Stimulated activated effector memory CD8-positive, alpha-beta T cell treated with anti-CD3 and anti-CD28 coated beads, Interleukin-12 subunit alpha, Interleukin-12 subunit beta, amount 100 ng/mL, for 72 hours (primary cell): Measurements from ENCODE around the gene RPS6KA2.

ENCODE experiments used
- ATAC-seq: fragments of 150-1000 bp; cut with Tn5 transposase; 2 replicates; pipeline ENCODE4 v1.10.0; 2021
- DNase-seq, 2 donors: peaks; one replicate each; pipeline ENCODE4 v3.0.0; 2021 to 2022; ENCODE audit warnings: low spot score in 2 of 2
- H3K27ac Mint-ChIP-seq: one replicate; pipeline ENCODE4 v1.8.0; 2022; ENCODE audit warnings: mild to moderate bottlenecking, mixed read lengths
- H3K36me3 Mint-ChIP-seq: one replicate; pipeline ENCODE4 v1.8.0; 2022; ENCODE audit warnings: mild to moderate bottlenecking, mixed read lengths
- H3K4me1 Mint-ChIP-seq: one replicate; pipeline ENCODE4 v1.8.0; 2022; ENCODE audit warnings: mixed read lengths
- H3K4me3 Mint-ChIP-seq: one replicate; pipeline ENCODE4 v1.8.0; 2022; ENCODE audit warnings: mild to moderate bottlenecking, mixed read lengths
- H3K9me3 Mint-ChIP-seq: one replicate; pipeline ENCODE4 v1.8.0; 2022; ENCODE audit warnings: mixed read lengths

The RPS6KA2 gene

DNA sequence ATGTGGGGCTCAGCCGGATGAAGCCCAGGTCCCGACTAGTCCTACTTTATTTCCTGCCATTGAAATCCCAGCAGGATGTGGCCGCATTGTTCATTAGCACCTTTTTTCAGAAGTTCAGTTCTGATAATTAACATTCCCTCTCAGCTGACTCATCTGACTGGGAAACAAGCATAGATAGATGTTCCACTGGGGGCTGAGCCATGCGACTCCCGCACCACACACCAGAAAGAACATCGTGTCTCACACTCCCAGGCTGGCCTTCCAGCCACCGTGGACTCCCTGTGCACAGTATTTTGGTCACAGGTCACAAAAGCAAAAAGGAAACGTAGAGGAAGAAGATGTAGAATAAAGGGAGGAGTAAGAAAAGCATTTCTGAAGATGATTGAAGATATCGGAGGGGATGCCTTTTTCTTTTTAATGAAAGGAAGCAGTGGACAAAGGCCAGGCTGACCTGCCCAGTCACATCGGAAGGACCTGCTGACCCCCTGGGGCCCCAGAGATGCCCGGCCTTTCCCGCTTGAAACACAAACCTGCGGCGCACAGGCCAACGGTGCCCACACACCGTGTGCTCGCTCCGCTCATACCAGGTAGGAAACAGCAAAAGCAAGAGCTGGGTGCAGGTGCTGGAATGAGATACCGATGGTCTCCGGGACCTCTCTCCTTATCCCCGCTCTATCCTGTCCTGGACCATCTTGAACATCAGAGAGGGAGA lies 11.8 kb downstream of the RPS6KA2 start:
- H3K4me1 Mint-ChIP-seq: no peaks in the 10 kb centered on the region
- no peaks in the 10 kb centered on the region for H3K36me3 Mint-ChIP-seq
- H3K4me3 Mint-ChIP-seq: no peak overlapping the region
- DNase-seq: no peak
- H3K27ac Mint-ChIP-seq: no peak overlapping the region
- no peak for ATAC-seq
- H3K9me3 Mint-ChIP-seq: no peaks in the 10 kb centered on the region

DNA sequence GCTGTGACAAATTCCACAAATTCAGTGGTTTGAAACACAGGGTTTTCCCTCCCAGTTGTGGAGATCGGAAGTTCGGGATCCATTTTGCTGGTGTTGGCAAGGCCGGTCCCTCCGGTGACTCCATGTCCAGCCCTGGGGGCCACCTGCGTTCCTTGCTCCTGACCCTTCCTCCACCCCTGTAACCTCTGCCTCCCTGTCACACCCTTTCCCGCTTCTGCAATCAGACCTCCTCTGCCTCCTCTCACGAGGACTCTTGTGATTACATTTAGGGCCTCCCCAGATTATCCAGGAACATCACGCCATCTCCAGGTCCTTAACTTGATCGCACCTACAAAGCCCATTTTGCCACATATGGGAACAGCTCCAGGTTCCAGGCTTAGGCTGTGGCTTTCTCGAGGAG lies 12.5 kb downstream of the RPS6KA2 start:
- no peak overlapping the region for H3K27ac Mint-ChIP-seq
- DNase-seq: no peak
- no peak for ATAC-seq

DNA sequence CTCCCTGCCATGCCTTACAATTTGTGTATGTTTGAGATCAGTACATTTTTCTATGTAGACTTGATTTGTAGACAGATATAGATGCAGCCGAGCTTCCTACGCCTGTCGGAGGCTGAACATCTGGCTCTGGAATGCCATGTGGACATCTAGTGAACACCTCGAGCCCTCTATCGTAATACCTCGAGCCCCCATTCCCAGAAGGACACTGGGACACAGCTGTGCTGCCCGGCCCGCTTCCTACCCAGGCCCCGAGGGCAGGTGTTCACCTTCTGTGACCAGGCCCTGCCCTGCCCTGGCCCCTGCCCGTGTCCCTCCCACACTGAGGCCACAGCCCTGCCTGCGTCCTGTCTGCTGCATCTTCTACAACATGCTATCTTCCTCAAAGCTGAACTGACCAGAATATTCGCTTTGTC lies 12.9 kb downstream of the RPS6KA2 start:
- H3K4me1 Mint-ChIP-seq: no peaks in the 10 kb centered on the region
- ATAC-seq: peak; percentile 33
- DNase-seq: no peak
- H3K9me3 Mint-ChIP-seq: no peaks in the 10 kb centered on the region
- H3K27ac Mint-ChIP-seq: no peak overlapping the region
- H3K36me3 Mint-ChIP-seq: no peaks in the 10 kb centered on the region
- H3K4me3 Mint-ChIP-seq: no peak overlapping the region

More for the DNA sequence above, 12.5 kb downstream of the RPS6KA2 start:
- no peaks in the 10 kb centered on the region for H3K4me1 Mint-ChIP-seq
- no peaks in the 10 kb centered on the region for H3K36me3 Mint-ChIP-seq
- H3K9me3 Mint-ChIP-seq: no peaks in the 10 kb centered on the region
- no peak overlapping the region for H3K4me3 Mint-ChIP-seq

DNA sequence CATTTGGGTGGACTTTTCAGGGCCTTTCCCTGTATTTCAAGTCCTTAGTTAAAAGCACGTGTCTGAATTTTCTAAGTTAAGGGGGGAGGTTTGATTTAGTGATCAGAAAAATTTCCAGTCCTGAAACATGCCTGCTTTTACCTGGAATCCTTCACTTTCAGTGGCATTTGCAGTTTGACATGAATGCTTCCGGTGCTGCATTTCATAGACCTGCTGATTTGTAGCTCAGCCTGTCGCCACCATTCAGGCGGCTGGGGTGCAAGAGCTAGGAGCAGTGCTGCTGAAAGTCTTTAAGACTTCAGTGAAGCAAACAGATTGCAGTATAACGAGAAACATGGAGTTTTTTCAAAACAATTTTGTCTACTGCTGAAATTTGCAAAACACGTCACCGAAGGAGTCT lies 14.0 kb downstream of the RPS6KA2 start:
- Mint-ChIP-seq H3K4me3 (no peak overlapping the region), H3K4me1 (no peaks in the 10 kb centered on the region), H3K9me3 (no peaks in the 10 kb centered on the region), H3K27ac (no peak overlapping the region), H3K36me3 (no peaks in the 10 kb centered on the region)
- ATAC-seq (no peak), DNase-seq (no peak)

DNA sequence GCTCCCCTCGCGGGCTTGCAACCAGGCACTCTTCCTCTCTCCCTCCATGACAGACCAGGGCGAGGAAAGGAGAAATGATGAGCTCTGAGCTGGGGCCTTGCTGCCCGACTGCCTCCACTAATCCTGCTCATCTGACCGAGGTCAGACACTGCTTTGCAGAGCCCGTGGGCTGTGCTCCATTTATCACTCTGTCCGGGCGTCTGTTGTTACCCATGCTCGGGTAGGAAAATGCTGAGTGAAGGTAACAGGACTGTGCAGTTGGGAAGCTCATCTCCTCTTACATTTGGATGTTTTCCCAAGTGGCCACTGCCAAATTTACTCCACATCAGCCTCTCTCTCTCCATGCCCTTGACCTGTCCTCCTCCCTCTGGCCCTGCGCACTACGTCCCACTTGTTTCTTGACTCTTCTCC lies 14.6 kb downstream of the RPS6KA2 start:
- ATAC-seq: no peak
- no peak for DNase-seq
- Mint-ChIP-seq H3K9me3 (no peaks in the 10 kb centered on the region), H3K36me3 (no peaks in the 10 kb centered on the region), H3K4me1 (no peaks in the 10 kb centered on the region), H3K27ac (no peak overlapping the region), H3K4me3 (no peak overlapping the region)

DNA sequence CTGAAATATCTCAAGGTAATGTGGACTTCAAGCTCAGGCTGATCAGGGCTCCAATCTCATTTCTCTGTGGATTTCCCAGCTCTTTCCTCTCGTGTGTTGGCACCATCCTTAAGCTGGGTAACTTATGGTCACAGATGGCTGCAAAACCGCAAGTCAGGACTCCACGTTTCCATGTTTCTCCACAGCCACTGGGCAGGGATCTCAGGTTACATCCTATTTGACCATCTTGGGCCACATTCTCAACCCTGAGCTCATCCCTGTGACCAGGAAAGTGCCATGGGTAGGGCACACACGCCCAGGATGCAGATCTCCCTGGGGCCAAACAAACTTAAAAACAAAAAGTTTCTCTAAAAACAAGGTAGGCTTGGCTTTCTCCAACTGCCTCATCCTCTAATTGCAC lies 15.4 kb downstream of the RPS6KA2 start:
- no peak overlapping the region for H3K4me3 Mint-ChIP-seq
- ATAC-seq (no peak), DNase-seq (no peak)
- no peaks in the 10 kb centered on the region for H3K36me3 Mint-ChIP-seq
- H3K4me1 Mint-ChIP-seq: no peaks in the 10 kb centered on the region
- no peak overlapping the region for H3K27ac Mint-ChIP-seq
- H3K9me3 Mint-ChIP-seq: no peaks in the 10 kb centered on the region

DNA sequence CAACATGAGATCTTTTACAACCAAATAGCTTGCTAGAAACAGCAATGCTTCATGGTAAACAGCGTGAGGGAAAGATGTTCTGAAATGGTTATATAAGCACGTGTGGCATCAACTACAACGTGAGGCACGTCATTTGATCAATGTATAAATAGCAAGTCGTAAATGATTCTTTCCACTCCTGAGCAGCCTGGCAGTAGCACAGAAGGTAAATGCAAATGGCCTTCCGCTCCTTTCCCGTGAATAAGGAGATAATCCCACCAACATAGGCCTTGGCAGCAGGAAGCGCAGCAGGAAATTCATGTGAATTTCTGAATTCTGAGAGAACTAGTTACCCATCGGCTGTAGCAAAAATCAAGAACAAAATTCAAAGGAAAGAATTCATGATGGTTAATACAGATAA lies 17.0 kb downstream of the RPS6KA2 start:
- H3K4me3 Mint-ChIP-seq: no peak overlapping the region
- no peaks in the 10 kb centered on the region for H3K9me3 Mint-ChIP-seq
- H3K4me1 Mint-ChIP-seq: no peaks in the 10 kb centered on the region
- no peak overlapping the region for H3K27ac Mint-ChIP-seq
- H3K36me3 Mint-ChIP-seq: no peaks in the 10 kb centered on the region
- no peak for DNase-seq
- ATAC-seq: no peak

DNA sequence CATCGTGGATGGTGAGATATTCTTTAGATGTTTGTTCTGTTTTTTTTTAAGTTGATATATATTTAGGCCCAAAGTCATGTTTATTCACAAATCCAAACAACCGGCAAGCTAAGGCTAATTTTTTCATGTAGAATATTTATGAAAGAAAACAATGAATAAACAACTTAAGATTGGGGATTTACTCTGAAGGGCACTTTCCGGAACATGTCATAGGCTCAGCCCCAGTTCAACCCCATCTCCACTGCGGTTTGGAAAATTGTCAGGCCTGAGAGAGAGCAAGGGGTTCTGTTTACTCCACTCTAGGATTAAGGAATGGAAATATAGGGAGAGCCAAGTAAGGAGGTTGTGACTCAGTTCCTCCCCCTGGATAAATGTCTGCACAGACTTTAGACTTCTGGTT lies 18.3 kb downstream of the RPS6KA2 start:
- Mint-ChIP-seq H3K4me3 (no peak overlapping the region), H3K4me1 (no peaks in the 10 kb centered on the region), H3K9me3 (no peaks in the 10 kb centered on the region), H3K36me3 (no peaks in the 10 kb centered on the region), H3K27ac (no peak overlapping the region)
- ATAC-seq (no peak), DNase-seq (no peak)

DNA sequence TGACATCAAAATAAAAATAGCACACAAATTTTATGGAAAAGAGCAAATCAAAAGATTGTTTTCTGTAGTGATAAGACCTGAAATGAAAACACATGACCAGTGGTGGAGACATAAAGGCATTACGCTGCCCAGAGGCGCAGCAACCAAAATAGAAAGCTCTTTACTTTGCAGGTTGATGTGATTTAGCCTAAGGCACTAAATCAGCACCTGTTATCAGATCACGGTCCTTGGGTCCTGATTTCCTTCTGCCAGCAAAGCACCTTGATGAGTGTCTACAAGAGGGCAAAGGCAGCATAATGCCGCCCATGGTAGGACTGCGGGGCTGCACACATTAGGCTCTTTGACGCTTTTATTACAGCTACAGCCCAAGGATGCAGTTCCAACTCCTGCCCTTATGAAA lies 21.3 kb downstream of the RPS6KA2 start:
- DNase-seq: no peak
- Mint-ChIP-seq H3K9me3 (no peaks in the 10 kb centered on the region), H3K4me1 (no peaks in the 10 kb centered on the region), H3K4me3 (no peak overlapping the region), H3K36me3 (no peaks in the 10 kb centered on the region), H3K27ac (no peak overlapping the region)
- no peak for ATAC-seq

DNA sequence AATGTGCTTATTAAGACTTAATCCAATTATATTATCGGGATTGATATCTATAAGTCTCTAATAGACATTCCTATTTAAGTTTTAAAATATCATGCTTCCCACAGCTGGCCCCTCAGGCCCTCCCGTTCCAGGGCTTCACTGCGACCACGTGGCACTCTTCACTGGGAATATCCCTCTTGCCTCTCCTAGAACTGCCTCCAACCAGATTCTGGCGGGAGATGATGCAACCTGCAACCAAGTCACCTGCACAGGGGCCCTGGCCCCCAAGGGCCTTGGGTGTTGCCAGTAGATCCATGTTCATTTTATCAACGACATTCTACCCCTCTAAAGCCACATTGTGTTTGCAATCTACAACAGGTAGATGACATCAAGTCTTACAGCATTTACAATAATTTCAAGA lies 22.1 kb downstream of the RPS6KA2 start:
- H3K9me3 Mint-ChIP-seq: no peaks in the 10 kb centered on the region
- no peak for DNase-seq
- no peak for ATAC-seq
- no peak overlapping the region for H3K27ac Mint-ChIP-seq
- H3K36me3 Mint-ChIP-seq: no peaks in the 10 kb centered on the region
- no peak overlapping the region for H3K4me3 Mint-ChIP-seq
- H3K4me1 Mint-ChIP-seq: no peaks in the 10 kb centered on the region

DNA sequence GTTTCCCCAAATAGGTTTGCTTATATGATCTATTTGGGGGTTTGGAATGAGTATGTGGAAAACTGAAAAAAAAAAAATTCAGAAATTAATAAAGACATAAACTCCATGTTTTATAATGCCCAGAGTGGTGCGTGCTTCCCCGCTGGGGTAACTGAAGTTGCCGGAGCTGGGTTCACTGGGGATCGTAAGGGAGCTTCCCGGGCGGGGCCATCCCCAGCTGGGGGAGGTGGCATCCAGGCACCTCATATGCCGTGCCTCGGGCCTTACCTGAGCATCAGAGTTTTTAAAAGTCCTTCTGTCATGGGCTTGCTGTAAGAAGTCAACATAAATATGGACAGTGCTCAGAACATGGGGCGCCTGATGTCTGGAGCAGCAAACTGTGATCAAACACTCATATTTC lies 22.7 kb downstream of the RPS6KA2 start:
- DNase-seq (no peak), ATAC-seq (no peak)
- no peak overlapping the region for H3K27ac Mint-ChIP-seq

DNA sequence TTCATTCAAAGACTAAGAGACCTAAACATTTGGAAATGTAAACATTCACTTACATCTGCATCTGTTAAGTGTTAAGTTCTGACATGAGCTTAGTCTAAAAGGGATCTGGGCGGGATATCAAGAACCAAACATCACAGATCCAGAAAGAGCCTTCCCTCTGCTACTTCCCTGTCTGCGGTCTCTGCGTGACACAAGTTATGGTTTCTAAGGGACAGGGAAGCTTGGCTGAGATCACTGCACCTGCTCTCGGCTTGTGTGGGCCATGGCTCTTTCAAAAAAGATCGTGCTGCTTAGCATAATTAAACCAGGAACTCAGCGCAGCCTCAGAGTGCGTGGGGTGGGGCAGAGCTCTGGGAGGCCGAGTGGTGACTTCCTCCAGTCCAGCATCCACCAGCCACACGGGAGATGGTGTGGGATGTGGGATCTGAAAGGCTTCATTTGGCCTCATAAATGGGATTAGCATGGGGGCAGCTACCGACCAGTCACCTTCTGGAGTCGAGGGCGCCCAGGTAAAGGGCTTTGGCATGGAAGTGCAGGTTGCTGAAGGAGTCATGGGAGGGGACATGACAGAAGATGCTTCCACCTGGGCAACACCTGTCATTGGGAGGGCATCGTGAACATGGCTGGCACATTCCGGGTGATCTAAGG lies 23.9 kb downstream of the RPS6KA2 start:
- H3K27ac Mint-ChIP-seq: no peak overlapping the region
- no peak overlapping the region for H3K4me3 Mint-ChIP-seq
- DNase-seq: no peak
- no peak for ATAC-seq
- no peaks in the 10 kb centered on the region for H3K36me3 Mint-ChIP-seq
- H3K9me3 Mint-ChIP-seq: no peaks in the 10 kb centered on the region
- no peaks in the 10 kb centered on the region for H3K4me1 Mint-ChIP-seq

More for the DNA sequence above, 22.7 kb downstream of the RPS6KA2 start:
- Mint-ChIP-seq H3K4me1 (no peaks in the 10 kb centered on the region), H3K4me3 (no peak overlapping the region), H3K9me3 (no peaks in the 10 kb centered on the region), H3K36me3 (no peaks in the 10 kb centered on the region)

DNA sequence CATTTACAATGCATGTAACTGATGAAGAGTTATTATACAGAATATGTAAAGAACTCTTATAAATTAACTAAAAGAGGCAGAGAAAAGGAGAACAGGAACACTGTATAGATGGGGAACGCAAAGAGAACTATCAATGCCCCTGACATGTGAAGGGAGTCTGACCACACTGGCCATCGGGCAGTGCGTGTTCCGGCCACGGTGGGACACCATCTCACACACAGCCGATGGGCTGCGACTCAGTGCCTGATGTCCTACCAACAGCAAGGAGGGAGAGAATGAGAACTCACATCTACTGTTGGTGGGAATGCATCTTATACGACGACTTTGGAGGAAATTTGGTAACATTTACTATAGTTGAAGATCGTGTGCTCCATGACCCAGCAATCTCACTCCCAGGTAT lies 25.1 kb downstream of the RPS6KA2 start:
- H3K36me3 Mint-ChIP-seq: no peaks in the 10 kb centered on the region
- peaks cover 4% of the 10 kb centered on the region for H3K4me1 Mint-ChIP-seq
- H3K9me3 Mint-ChIP-seq: no peaks in the 10 kb centered on the region
- H3K27ac Mint-ChIP-seq: no peak overlapping the region
- H3K4me3 Mint-ChIP-seq: no peak overlapping the region
- DNase-seq (no peak), ATAC-seq (no peak)

DNA sequence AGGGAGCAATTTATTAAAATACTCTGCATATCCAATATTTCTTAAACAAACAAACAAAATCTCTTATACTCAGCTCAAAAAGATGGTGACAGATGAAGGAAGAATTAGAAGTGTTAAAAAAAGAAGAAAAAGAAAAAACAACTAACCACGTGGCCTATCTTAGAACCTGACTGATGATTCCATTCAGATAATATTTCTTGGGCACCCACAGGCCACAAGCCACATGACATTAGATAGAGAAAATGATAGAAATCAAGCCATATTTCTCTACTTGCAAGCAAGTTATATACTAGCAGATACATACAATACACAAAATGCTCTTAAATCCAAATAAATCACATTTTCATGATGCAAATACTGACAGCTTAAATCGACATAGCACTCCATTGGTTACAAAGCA lies 26.1 kb downstream of the RPS6KA2 start:
- Mint-ChIP-seq H3K27ac (no peak overlapping the region), H3K4me3 (no peak overlapping the region), H3K4me1 (peaks cover 8% of the 10 kb centered on the region), H3K9me3 (no peaks in the 10 kb centered on the region), H3K36me3 (no peaks in the 10 kb centered on the region)
- DNase-seq: no peak
- ATAC-seq: no peak

DNA sequence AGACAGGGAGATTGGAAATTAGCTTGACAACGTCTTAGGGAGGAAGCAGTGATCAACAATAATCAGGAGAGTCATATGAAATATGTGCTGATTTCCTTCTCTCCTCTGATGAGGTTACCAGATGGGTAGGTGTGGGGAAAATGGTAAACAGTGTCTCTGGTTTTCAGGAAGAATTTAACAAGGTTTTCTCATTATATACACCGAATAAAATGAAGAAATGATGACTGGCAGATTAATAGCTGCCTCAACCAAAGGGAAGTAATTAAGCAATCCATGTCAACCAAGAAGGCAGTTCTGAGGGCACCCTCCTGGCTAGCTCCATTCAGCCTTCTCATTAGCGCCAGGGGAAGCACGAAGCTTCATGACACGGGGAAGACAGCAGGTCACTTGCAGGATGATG lies 27.8 kb downstream of the RPS6KA2 start:
- ATAC-seq (no peak), DNase-seq (no peak)
- no peak overlapping the region for H3K27ac Mint-ChIP-seq
- H3K4me1 Mint-ChIP-seq: peaks cover 8% of the 10 kb centered on the region
- H3K9me3 Mint-ChIP-seq: no peaks in the 10 kb centered on the region
- no peak overlapping the region for H3K4me3 Mint-ChIP-seq
- H3K36me3 Mint-ChIP-seq: no peaks in the 10 kb centered on the region

DNA sequence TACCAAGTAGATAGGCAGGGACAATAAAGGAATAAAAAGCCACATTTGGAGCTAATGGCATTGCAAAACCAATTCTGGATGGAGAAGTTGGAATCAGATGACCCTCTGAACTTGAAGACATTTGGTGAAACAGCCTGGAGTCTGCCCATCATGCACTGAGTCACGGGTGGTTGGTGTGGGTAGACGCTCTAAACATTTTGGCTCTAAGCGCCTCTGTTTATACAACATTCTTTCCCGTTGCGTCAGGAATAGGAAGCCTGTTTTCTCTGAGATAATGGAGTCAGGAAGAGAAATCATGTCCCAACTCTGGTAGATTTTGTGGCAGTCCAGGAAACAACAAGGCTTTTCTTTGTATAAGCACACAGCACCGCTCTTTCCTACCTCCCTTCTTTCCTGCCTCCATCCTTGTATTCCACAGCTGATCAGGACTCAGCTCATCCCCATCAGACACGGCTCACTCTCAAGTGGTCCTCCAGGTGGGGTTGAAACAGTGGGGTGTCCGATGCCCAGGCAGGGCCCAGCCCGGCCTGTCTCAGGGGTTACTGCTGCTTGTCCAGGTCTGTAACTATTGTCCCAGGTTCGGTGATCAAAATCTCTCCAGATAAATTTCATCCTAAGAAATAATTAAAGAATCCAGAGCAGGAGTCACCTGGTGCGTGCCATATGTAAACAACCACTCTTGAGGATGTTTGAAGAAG lies 28.5 kb downstream of the RPS6KA2 start:
- ATAC-seq (no peak), DNase-seq (no peak)
- Mint-ChIP-seq H3K4me1 (peaks cover 8% of the 10 kb centered on the region), H3K27ac (no peak overlapping the region), H3K9me3 (no peaks in the 10 kb centered on the region), H3K4me3 (no peak overlapping the region), H3K36me3 (no peaks in the 10 kb centered on the region)
